ENCODE results near the gene WIPF2.
A peak's percentile ranks its signal among the peaks of the same experiment; 100 is the strongest.

Gene WIPF2

DNA sequence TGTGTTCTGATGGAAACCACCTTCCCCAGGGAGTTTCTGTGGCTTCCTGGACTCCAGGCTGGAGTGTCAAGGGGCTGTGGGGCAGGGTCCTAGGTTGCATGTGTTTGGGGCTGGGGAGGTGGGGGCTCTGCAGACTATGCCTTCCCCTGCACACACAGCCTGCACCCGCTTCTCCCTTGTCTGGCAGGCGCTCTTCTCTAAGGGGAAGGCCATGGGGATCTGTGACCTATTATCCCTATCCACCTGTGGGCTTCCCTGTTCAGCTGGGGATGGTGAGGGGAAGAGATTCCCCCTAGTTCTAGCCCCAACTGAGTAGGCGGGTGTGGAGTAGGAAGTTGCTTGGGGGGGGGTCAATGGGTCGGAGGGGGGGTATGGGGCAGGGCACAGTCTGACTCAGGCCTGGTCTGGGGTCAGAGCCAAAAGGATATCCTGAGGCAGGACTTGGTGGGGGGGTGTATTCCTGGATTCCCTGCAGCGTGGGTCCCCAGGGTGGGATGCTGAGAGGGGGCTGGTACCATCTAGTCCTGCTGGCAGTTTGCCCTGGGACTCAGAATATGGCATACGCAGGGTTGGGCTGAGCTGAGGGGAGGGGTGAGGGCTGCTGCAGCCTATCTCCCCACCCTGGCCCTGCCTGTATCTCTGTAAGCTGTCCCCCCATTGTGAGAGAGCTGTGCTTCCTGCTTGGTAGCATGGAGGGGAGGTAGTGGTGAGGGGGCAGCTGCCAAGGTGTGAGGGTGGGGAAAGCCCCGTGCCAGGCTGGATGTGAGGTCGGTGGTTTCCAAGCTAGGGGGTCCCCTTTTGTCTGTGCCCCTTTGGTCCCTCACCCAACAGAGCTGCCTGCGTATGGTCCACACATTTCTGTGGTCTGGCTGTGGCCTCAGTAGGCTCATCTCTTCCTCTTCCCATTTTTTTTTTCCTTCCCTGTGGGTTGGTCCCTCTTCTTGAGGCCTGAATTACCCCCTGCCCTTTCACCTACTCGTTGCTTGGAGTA lies 104.6 kb downstream of the WIPF2 start:
- peak in 1 of 2 donors; percentile 52 for DNase-seq (ENCODE audit: extremely low read depth in 1 of 2, low read depth in 1 of 2)

- no peak for DNase-seq (ENCODE audit: extremely low read depth in 1 of 2, low read depth in 1 of 2)
These were observed 106.3 kb downstream of the WIPF2 start for GRCh38 chr17:40325156-40326013.

GRCh38 chr17:40326014-40326831 lies 107.1 kb downstream of the WIPF2 start:
- no peak for DNase-seq (ENCODE audit: extremely low read depth in 1 of 2, low read depth in 1 of 2)

- DNase-seq (ENCODE audit: extremely low read depth in 1 of 2, low read depth in 1 of 2), result no peak
These were observed 107.7 kb downstream of the WIPF2 start for GRCh38 chr17:40326832-40327199.

DNA sequence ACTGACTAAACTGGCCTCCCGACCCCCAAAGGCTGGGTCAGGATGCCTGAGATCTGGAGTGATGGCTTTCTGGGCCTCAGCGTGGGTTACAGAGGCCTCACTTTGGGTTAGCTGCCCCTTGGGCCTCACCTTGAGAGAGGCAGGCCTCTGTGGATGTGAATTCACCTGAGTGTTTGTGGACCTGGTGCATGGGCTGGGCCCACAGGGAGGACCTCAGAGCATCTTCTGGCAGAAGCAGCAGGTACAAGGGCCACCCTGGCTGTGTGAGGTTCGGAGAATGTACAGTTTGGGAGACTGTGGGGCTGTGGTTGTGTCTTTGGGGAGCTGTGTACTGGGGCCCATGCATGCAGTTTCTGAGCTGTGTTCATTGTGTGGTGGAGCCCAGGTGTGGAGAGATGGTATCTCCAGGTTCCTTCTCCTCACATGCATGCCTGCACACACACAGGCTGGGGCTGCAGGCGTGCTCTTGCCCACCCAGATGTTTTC lies 108.2 kb downstream of the WIPF2 start:
- no peak for DNase-seq (ENCODE audit: extremely low read depth in 1 of 2, low read depth in 1 of 2)

DNA sequence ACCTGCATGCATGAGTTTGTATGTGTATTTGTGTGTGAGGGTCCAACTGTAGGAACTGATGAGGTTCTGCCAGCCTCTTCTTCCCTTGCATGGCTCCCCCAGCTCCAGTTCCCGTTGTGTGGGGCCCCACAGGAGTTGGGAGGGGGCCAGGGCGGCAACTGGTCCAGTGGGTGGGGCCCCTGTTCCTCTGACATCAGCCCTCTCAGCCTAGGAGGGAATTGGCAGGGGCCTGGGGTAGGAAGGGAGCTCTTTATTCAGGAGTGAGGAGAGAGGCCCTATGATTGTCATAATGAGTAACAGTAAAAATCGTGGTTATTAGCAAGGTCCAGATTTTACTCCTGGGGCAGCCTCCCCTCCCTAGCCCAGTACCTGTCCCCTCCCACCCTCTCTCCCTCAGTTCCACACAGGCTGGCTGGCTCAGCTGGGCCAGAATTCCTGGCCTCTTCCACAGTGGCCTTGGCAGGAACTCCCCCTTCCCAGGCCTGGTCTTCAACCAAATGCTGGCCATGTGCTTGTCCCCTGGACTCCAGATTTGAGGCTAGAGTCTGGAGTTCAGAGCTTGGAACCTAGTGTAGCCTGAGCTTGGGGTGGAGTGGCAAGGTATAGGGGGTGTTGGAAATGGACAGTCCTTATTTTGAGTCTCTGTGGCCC lies 108.8 kb downstream of the WIPF2 start:
- DNase-seq (ENCODE audit: extremely low read depth in 1 of 2, low read depth in 1 of 2), result no peak

DNA sequence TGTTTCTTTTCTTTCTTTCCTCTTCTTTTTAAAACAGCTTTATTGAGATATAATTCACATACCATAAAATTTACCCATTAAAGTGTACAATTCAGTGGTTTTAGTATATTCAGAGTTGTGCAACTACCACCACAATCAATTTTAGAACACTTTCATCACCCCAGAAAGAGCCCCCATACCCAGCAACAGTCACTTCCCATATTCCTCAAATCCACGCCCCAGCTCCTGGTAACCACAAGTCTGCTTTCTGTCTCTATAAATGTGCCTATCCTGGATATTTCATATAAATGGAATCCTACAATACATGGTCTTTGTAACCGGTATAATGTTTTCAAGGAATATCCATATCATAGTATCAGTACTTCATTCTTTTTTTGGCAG lies 109.3 kb downstream of the WIPF2 start:
- DNase-seq (ENCODE audit: extremely low read depth in 1 of 2, low read depth in 1 of 2), result no peak

GRCh38 chr17:40329839-40330794 lies 111.0 kb downstream of the WIPF2 start:
- no peak for DNase-seq (ENCODE audit: extremely low read depth in 1 of 2, low read depth in 1 of 2)

GRCh38 chr17:40330850-40331470 lies 111.9 kb downstream of the WIPF2 start:
- no peak for DNase-seq (ENCODE audit: extremely low read depth in 1 of 2, low read depth in 1 of 2)

DNA sequence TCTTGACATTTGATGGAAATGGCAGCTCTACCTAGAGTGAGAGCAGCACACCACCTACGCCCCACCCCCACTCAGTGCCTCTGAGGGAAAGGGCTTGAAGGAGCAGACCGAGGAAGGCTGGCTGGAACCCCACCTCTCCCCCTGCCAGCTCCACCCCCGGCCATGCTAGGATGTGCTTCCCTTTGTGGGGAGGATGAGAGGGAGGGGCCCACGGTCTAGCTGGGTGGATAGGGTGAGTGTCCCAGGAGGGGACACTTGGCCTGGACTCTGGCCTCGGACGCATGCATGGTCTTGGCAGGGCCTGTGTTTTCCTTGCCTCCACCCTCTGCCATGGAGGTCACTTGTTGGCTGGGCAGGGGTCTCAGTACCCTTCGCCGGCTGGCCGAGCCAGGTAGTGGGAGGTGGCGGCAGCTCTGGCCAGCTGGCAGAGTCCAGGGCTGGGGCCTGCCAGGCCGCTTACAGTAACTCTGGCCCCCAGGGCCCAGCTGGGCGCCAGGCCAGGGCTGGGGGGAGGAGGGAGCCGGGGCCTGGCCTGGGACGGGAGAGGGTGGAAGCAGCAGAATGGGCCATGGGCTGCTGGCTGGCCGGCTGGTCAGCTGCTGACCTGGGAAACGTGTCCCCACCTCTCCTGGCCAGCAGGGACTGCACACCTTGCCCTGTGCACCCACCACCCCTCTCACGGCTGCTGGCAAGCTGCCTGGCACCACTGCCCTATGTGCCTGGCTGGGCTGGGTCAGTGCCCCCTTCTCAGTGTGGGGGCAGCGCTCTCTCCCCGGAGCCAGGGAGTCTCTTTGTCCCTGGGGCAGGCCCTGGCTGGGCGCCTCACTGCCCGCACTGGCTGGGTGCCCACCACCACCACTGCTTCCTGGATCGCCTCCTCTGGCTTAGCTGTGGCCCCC lies 112.9 kb downstream of the WIPF2 start:
- no peak for DNase-seq (ENCODE audit: extremely low read depth in 1 of 2, low read depth in 1 of 2)

Data from activated CD8-positive, alpha-beta memory T cell treated with anti-CD3 and anti-CD28 coated beads for 1 hour (primary cell).